NB4 (cell line): ENCODE data around the gene MSI2.

Experiments used
- MYC ChIP-seq: IDR thresholded peaks from 2 replicates; pipeline ENCODE4 v1.6.1; 2011; ENCODE audit warnings: low read depth, low read length
- POLR2A ChIP-seq: IDR thresholded peaks from 2 replicates; pipeline ENCODE4 v1.6.1; 2011; ENCODE audit warnings: mild to moderate bottlenecking; ENCODE audit not compliant: insufficient read length; ENCODE audit errors: extremely low read depth
- TF ChIP-seq, protein P1 (sequence below): IDR thresholded peaks from one replicate; pipeline ENCODE4 v1.5.1; 2012; ENCODE audit warnings: low read depth, low read length
- TF ChIP-seq, protein P2 (sequence below): IDR thresholded peaks from 2 replicates; pipeline ENCODE4 v1.6.1; 2011; ENCODE audit warnings: low read depth, low read length

DNA sequence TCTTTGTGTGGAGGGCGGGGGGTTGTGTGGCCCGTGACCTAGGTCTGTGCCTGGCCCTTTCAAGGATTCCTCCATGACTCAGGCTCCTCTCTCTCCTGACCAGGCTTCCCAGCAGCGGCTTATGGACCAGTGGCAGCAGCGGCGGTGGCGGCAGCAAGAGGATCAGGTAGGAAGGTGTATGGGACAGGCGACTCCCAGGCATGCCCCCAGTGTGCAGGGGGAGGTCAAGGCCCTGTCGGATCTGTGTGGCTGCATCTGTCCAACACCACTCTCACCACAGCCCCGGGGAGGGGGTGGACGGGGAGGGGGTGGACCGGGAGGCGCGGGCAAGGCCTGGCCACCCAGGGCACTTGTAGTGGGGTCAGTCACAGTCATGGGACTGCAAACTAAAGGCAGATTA lies 395.7 kb downstream of the MSI2 start:
- TF ChIP-seq POLR2A (no peak), MYC (no peak)
- TF ChIP-seq, protein P1, sequence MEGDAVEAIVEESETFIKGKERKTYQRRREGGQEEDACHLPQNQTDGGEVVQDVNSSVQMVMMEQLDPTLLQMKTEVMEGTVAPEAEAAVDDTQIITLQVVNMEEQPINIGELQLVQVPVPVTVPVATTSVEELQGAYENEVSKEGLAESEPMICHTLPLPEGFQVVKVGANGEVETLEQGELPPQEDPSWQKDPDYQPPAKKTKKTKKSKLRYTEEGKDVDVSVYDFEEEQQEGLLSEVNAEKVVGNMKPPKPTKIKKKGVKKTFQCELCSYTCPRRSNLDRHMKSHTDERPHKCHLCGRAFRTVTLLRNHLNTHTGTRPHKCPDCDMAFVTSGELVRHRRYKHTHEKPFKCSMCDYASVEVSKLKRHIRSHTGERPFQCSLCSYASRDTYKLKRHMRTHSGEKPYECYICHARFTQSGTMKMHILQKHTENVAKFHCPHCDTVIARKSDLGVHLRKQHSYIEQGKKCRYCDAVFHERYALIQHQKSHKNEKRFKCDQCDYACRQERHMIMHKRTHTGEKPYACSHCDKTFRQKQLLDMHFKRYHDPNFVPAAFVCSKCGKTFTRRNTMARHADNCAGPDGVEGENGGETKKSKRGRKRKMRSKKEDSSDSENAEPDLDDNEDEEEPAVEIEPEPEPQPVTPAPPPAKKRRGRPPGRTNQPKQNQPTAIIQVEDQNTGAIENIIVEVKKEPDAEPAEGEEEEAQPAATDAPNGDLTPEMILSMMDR, result no peak
- TF ChIP-seq, protein P2, sequence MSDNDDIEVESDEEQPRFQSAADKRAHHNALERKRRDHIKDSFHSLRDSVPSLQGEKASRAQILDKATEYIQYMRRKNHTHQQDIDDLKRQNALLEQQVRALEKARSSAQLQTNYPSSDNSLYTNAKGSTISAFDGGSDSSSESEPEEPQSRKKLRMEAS, result no peak
